Activated CD4-positive, alpha-beta T cell treated with anti-CD3 and anti-CD28 coated beads for 24 hours (primary cell): ENCODE results near the gene KIRREL3.
"Not testable (repeated sequence)": the region's sequence is repeated elsewhere in the genome, so short reads cannot be mapped to it uniquely, and the experiment has no call there.

Experiments
- DNase-seq, 2 donors: peaks; one replicate each; pipeline ENCODE4 v3.0.0-alpha.2; 2020; ENCODE audit warnings: low read depth in 2 of 2

The KIRREL3 gene

DNA sequence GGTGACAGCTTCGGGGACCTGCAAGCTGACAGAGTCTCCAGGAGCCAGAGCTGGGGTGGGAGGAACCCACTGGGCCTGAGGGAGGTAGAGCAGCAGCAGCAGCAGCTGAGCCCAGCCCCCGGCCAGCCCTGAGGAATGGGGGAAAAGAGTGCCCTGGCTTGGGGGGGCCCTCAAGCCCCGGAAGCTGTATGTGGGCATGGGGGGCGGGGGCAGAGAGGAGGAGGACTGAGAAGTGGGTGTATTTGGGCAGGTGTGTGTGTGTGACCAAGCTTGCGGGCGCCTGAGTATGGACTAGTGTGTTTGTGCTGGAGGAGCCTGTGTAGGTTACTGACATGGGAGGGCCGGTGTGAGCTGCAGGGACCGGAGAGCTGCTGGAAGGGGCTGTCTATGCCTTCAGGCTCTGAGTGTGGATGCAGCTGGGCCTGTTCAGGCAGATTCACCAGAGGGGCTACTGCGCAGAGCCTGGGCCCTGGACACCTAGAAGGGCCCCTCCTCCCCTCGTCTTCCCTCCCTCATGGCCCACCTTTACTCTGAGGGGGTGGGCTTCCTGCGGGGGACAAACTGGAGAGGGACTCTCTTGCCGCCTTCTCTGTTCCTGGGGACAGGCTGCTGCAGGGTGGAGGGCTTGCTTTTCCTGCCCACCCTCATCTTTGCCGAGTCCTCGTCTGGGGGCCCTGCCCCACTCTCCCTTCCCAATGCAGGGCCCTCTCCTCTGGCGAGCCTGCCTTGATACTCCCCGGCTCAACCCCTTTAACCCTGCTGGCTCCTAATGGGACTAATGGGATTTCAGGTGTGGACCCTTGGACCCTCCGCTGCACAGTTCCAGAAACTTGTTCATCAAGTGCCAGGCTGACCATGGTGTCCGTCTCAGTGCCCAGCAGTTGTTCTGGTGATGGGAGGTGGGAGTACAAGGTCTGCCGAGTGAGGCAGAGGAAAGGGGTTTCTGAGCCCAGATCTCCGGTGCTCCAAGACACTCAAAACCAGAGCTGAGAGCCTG is 616.9 kb downstream of the KIRREL3 start:
- DNase-seq: no peak

GRCh38 chr11:126382641-126383040 is 617.9 kb downstream of the KIRREL3 start:
- not testable (repeated sequence) for DNase-seq

DNA sequence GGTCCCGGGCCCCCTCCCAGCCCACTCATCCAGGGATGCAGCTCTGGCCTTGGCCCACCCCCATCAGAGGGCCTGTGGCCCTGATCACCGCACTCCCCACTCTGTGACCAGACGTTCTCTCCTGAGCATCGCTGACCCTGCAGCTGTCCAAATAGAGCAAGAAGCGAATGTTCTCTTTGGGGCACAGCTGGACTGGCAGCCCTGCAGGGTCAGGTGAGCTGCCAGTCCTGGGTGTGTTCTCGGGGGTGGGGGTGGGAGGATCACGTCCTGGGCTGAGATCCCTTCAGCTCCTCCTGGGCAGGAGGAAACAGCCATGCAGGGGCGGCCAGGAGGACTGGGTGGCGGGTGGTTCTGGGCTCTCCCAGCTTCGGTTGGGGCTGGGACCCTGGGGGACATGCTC is 618.6 kb downstream of the KIRREL3 start:
- DNase-seq: not testable (repeated sequence)

- no peak for DNase-seq
Measured at GRCh38 chr11:126380909-126381308, 619.7 kb downstream of the KIRREL3 start.

GRCh38 chr11:126378763-126379162 is 621.8 kb downstream of the KIRREL3 start:
- DNase-seq: no peak

DNA sequence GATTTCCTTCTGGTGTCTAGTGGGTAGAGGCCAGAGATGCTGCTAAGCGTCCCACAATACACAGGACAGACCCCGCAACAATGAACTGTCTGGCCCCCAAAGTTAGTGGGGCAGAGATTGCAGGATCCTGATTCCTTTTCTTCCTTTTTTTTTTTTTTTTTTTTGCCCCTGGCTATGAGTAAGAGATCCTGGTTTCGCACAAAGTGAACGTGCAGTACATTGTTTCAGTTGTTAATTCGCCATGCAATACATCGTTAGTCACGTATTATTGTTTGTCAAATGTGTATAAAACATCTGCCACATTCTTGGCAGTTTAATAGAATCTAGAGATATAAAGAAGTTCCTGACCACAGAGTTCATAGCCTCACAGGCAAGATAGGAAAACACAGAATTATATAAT is 624.8 kb downstream of the KIRREL3 start:
- no peak for DNase-seq

DNA sequence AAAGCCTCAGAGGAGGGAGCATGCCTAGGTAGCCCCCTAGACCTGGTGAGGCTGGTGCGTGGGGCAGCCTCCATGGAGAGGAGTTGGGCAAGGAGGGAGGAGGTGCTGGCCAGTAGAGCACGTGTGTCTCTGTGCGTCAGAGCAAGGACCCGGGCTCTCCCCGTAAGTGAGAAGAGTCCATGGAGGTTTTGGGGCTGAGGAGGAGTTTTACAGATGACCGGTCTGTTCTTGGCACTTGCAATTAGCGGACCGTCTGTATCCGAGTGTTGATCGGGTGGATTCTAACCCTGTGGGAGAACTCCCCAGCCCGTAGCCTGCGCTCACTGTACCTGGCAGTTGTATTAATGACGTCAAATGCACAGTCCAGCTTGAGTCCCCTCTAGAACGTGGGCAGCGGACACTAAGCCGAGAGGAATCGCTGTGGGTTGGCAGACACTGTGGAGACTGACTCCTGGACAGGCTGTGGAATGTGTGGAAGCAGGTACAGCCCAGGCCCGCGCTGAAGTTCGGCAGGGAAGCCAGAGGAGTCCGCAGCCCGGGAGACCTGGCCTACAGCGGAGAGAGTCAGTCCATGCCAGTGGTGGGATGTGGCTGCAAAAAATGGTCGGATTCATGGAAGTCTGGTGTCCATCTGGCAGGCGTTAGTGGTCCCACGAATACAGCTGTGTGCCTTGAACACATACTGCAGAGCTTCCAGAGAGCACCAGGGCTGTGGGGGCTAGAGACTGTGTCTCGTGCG is 625.8 kb downstream of the KIRREL3 start:
- DNase-seq: not testable (repeated sequence)

DNA sequence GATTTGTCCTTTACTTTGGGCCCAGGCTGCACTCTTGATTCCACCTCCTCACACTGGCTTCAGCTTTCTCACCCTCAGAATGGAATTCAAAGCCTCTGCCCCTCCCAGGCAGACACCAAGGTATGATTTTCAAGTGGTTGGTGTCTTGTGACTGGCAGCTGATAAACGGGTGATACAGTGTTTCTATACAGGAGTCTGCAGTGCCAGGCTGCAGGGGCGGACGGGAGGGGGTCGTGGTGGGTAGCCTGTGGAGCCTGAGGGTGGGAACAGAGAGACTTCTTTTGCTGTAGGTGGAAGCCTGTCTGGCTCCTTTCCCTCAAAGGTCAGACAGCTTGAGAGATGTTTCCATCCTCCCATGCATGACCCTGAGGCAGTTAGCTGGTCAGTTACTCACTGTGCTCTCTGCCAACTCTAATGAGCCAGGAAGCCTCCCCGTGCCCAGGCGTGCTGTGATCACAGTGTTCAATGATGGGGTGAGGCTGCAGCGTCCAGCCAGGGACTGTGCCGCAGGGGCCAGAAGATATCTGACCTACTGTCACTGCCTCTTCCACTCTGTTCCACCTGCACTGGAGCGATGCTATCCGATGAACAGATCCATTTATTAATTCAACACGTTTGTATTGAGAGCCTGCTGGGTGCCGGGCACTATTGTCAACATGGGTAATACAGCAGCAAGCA is 627.0 kb downstream of the KIRREL3 start:
- DNase-seq: not testable (repeated sequence)
